Upper lobe of right lung (tissue), 1 donor: ENCODE results near the gene PTPRC. TPM values are rescaled to one million over a fixed set of nuclear protein-coding genes. Genes with fewer than 3 reads are reported as not detected.

ENCODE experiments used
- ATAC-seq: fragments of 200-7000 bp; cut with Tn5 transposase; one replicate; pipeline ENCODE4 v1.9.1; 2020; ENCODE audit warnings: mild to moderate bottlenecking, moderate library complexity
- DNase-seq: peaks from one replicate; pipeline ENCODE4 v3.0.0-alpha.2; 2020
- H3K27ac ChIP-seq: fragments of 200-600 bp; one replicate; pipeline ENCODE4 v1.8.0; 2022
- H3K27me3 ChIP-seq: fragments of 200-600 bp; one replicate; pipeline ENCODE4 v1.8.0; 2022; ENCODE audit warnings: mild to moderate bottlenecking
- H3K36me3 ChIP-seq: fragments of 200-600 bp; one replicate; pipeline ENCODE4 v1.8.0; 2022
- H3K4me1 ChIP-seq: fragments of 200-600 bp; one replicate; pipeline ENCODE4 v1.8.0; 2022
- H3K4me3 ChIP-seq: fragments of 200-600 bp; one replicate; pipeline ENCODE4 v1.8.0; 2022; ENCODE audit warnings: mild to moderate bottlenecking
- H3K9me3 ChIP-seq: fragments of 200-600 bp; one replicate; pipeline ENCODE4 v1.8.0; 2022
- intact Hi-C: fragments of 100-400 bp; cut with DNase I; formaldehyde crosslinking; loops from one replicate; pipeline ENCODE4 v1.11.0; 2022
- total RNA-seq: library from RNA; stranded (reverse); fragmentation: NEBNext Ultra II Directional; extraction: Animal tissue kit (Norgen Biotek cat#: 25700); gene quantifications from one replicate; pipeline ENCODE4 v1.2.1, GENCODE V29; 2021
- TF ChIP-seq, protein P1 (sequence below): fragments of 200-600 bp; IDR thresholded peaks from one replicate; pipeline ENCODE4 v1.8.0; 2022; ENCODE audit warnings: antibody characterized with exemption
- donor health status: DM: no; HTN: yes; CAD: no; lungs with severe emphysema.

Gene PTPRC
- total RNA-seq, 1 donor from 2014 or later, result 127 TPM

- Histone ChIP-seq H3K27me3 (no peaks in the 10 kb centered on the region), H3K27ac (no peak overlapping the region), H3K4me3 (no peak overlapping the region), H3K4me1 (no peaks in the 10 kb centered on the region), H3K36me3 (no peaks in the 10 kb centered on the region), H3K9me3 (no peaks in the 10 kb centered on the region)
- intact Hi-C loops, result no loop called here
- TF ChIP-seq, protein P1, sequence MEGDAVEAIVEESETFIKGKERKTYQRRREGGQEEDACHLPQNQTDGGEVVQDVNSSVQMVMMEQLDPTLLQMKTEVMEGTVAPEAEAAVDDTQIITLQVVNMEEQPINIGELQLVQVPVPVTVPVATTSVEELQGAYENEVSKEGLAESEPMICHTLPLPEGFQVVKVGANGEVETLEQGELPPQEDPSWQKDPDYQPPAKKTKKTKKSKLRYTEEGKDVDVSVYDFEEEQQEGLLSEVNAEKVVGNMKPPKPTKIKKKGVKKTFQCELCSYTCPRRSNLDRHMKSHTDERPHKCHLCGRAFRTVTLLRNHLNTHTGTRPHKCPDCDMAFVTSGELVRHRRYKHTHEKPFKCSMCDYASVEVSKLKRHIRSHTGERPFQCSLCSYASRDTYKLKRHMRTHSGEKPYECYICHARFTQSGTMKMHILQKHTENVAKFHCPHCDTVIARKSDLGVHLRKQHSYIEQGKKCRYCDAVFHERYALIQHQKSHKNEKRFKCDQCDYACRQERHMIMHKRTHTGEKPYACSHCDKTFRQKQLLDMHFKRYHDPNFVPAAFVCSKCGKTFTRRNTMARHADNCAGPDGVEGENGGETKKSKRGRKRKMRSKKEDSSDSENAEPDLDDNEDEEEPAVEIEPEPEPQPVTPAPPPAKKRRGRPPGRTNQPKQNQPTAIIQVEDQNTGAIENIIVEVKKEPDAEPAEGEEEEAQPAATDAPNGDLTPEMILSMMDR, result no peak
- ATAC-seq (no peak), DNase-seq (no peak)
These were observed 154.9 kb downstream of the PTPRC start for GRCh38 chr1:198793714-198794113.

GRCh38 chr1:198794498-198794897 is 155.7 kb downstream of the PTPRC start:
- Histone ChIP-seq H3K4me1 (no peaks in the 10 kb centered on the region), H3K9me3 (no peaks in the 10 kb centered on the region), H3K27ac (no peak overlapping the region), H3K4me3 (no peak overlapping the region), H3K27me3 (no peaks in the 10 kb centered on the region), H3K36me3 (no peaks in the 10 kb centered on the region)
- TF ChIP-seq, protein P1, result no peak
- DNase-seq (no peak), ATAC-seq (no peak)
- intact Hi-C loops, result no loop called here

DNA sequence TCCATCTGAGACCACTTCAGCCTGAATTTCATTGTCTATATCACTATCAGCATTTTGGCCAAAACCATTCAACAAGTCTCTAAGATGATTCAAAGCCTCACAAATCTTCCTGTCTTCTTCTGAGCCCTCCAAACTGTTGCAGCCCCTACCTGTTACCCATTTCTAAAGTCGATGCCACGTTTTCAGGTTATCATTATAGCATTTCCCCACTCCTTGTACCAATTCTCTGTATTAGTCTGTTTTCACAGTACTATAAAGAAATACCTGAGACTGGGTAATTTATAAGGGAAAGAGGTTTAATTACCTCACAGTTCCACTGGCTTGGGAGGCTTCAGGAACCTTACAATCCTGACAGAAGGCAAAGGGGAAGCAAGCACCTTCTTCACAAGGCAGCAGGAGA is 158.8 kb downstream of the PTPRC start:
- Histone ChIP-seq H3K27ac (no peak overlapping the region), H3K4me1 (no peaks in the 10 kb centered on the region), H3K27me3 (no peaks in the 10 kb centered on the region), H3K9me3 (no peaks in the 10 kb centered on the region), H3K4me3 (no peak overlapping the region), H3K36me3 (no peaks in the 10 kb centered on the region)
- ATAC-seq, result no peak
- intact Hi-C loops, result no loop called here
- TF ChIP-seq, protein P1, result no peak
- no peak for DNase-seq

DNA sequence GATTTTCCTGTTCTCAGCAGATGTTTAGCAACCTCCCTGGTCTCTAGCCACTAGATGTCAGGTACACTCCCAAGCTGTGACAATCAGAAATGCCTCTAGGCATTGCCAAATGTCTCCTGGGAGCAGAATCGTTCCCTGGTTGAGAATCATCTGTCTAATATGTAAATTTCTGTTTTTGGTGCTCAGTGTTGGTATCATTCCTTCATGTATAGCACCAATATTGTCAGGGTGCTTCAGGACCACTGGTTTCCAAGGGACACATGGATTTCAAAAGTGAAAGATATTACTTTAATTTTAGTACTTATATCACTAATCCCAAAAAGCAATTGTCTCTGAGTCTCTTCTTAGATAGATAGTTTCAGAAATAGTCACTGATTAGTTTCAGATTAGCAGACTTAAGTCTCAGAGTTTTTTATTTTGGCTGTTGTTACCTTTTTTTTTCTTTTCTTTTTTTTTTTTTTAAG is 160.1 kb downstream of the PTPRC start:
- ATAC-seq (no peak), DNase-seq (no peak)
- H3K27ac ChIP-seq, result no peak overlapping the region
- TF ChIP-seq, protein P1, result peak; percentile 11
- no peak overlapping the region for H3K4me3 ChIP-seq
- no peaks in the 10 kb centered on the region for H3K27me3 ChIP-seq
- no peaks in the 10 kb centered on the region for H3K36me3 ChIP-seq
- H3K4me1 ChIP-seq, result no peaks in the 10 kb centered on the region
- H3K9me3 ChIP-seq, result no peaks in the 10 kb centered on the region
- intact Hi-C loops, result no loop called here

DNA sequence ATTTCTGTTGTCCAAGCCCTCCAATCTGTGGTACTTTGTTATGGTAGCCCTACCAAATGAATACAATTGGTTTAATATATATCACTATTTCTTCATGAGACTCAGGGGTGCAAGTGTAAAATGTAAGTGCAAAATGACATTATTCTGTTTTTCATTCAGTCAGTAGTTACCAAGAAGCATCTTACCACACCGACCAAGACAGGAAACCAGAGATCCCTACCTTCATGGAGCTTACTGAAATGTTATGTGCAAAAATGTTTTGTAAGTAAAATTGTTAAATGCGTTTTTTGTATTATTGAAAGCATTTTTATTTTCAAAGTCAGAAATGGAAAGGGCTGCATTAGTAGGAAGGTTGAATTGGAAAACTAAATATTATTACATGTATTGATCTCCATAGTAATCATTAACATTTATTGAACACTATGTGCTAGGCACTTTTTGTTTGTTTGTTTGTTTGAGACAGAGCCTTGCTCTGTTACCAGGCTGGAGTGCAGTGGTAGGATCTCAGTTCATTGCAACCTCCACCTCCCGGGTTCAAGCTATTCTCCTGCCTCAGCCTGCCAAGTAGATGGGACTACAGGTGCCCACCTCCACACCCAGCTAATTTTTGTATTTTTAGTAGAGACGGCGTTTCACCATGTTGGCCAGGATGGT is 166.8 kb downstream of the PTPRC start:
- Histone ChIP-seq H3K27ac (no peak overlapping the region), H3K4me1 (no peaks in the 10 kb centered on the region), H3K36me3 (no peaks in the 10 kb centered on the region), H3K27me3 (no peaks in the 10 kb centered on the region), H3K4me3 (no peak overlapping the region), H3K9me3 (no peaks in the 10 kb centered on the region)
- DNase-seq, result no peak
- no peak for ATAC-seq
- intact Hi-C loops, result no loop called here
- TF ChIP-seq, protein P1, result no peak

- Histone ChIP-seq H3K4me1 (no peaks in the 10 kb centered on the region), H3K4me3 (no peak overlapping the region), H3K9me3 (no peaks in the 10 kb centered on the region), H3K27ac (no peak overlapping the region), H3K27me3 (no peaks in the 10 kb centered on the region), H3K36me3 (no peaks in the 10 kb centered on the region)
- ATAC-seq (no peak), DNase-seq (no peak)
- TF ChIP-seq, protein P1, result no peak
- intact Hi-C loops, result no loop called here
These were observed 168.0 kb downstream of the PTPRC start for GRCh38 chr1:198806861-198807260.
